Measurements from ENCODE around the gene LDHAL6B. TPM values are rescaled to one million over a fixed set of nuclear protein-coding genes. Genes with fewer than 3 reads are reported as not detected.

Gene LDHAL6B
- polyA plus RNA-seq, 1 donor: 0.12 TPM

- DNase-seq: no peak
These were observed 49.2 kb downstream of the LDHAL6B start for GRCh38 chr15:59255680-59256336.

DNA sequence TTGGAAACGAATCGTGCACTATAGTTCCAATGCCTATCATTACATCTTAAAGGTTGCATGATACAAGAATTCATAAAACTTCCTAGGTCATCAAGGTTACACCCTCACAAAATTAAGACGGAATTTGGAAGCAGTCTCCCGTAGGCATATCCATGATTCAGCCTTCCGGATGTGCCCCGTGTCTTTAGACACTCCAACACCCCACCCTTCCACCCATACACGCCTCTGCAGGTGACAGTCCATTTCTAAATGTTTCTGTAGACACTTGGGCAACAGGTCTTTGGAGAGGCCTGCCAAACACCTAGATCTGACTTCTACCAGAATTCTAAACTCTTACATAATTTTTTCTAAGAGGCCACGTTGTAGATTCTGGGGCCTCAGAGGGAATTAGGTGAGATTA, 49.8 kb downstream of the LDHAL6B start:
- no peak for DNase-seq

- DNase-seq: no peak
These were observed 50.5 kb downstream of the LDHAL6B start for GRCh38 chr15:59257140-59257539.

Other genes starting within 250 kb of the LDHAL6B start
- 28.8 TPM for gene RNF111, start 219.2 kb upstream of the LDHAL6B start, polyA plus RNA-seq (ENCODE audit: insufficient read length)
- gene CCNB2, start 101.7 kb upstream of the LDHAL6B start, polyA plus RNA-seq (ENCODE audit: insufficient read length): 14.0 TPM
- 48.2 TPM for gene MYO1E, start 166.0 kb downstream of the LDHAL6B start, polyA plus RNA-seq (ENCODE audit: insufficient read length)
- gene FAM81A, start 231.3 kb downstream of the LDHAL6B start, polyA plus RNA-seq (ENCODE audit: insufficient read length): 0.49 TPM